ENCODE results near the gene TRPC4AP. TPM values are rescaled to one million over a fixed set of nuclear protein-coding genes. Genes with fewer than 3 reads are reported as not detected.

The TRPC4AP gene
- total and polyA plus RNA-seq, 9 donors = 30.5 to 51.8 (median 40.7) TPM

DNA sequence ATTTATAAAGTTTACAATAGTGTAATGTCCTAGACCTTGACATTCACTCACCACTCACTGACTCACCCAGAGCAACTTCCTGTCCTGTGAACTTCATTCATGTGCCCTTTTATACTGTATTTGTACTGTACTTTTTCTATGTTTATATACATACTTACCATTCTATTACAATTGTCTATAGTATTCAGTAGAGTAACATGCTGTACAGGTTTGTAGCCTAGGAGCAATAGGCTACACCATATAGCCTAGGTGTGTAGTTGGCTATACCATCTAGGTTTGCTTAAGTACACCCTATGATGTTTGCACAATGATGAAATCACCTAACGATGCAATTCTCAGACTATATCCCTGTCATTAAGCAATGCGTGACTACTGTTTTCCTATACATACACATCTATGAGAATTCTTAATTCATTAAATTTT is 37.1 kb upstream of the TRPC4AP start:
- no peak overlapping the region for H3K27ac ChIP-seq
- H3K4me3 ChIP-seq = no peak overlapping the region
- H3K27me3 ChIP-seq = no peaks in the 10 kb centered on the region
- WGBS, 3 donors = 87 to 90% (median 89%) methylated on average over 2 of the region's 2 CpGs
- no peak for DNase-seq
- no peaks in the 10 kb centered on the region for H3K36me3 ChIP-seq
- H3K9me3 ChIP-seq = no peaks in the 10 kb centered on the region
- intact Hi-C loops (cut with DNase I) = loop anchor here in 1 of 4 donors (5.0 kb wide), 1 partner anchor 262 kb away; no protein-coding TSS in a partner anchor
- peaks cover 4% of the 10 kb centered on the region for H3K4me1 ChIP-seq (ENCODE audit: insufficient read depth)
- TF ChIP-seq POLR2A (IDR thresholded peaks at IDR 0.05) (no peak), EP300 (IDR thresholded peaks at IDR 0.05) (no peak)
- TF ChIP-seq, protein P1, sequence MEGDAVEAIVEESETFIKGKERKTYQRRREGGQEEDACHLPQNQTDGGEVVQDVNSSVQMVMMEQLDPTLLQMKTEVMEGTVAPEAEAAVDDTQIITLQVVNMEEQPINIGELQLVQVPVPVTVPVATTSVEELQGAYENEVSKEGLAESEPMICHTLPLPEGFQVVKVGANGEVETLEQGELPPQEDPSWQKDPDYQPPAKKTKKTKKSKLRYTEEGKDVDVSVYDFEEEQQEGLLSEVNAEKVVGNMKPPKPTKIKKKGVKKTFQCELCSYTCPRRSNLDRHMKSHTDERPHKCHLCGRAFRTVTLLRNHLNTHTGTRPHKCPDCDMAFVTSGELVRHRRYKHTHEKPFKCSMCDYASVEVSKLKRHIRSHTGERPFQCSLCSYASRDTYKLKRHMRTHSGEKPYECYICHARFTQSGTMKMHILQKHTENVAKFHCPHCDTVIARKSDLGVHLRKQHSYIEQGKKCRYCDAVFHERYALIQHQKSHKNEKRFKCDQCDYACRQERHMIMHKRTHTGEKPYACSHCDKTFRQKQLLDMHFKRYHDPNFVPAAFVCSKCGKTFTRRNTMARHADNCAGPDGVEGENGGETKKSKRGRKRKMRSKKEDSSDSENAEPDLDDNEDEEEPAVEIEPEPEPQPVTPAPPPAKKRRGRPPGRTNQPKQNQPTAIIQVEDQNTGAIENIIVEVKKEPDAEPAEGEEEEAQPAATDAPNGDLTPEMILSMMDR (IDR thresholded peaks at IDR 0.05) = no peak

DNA sequence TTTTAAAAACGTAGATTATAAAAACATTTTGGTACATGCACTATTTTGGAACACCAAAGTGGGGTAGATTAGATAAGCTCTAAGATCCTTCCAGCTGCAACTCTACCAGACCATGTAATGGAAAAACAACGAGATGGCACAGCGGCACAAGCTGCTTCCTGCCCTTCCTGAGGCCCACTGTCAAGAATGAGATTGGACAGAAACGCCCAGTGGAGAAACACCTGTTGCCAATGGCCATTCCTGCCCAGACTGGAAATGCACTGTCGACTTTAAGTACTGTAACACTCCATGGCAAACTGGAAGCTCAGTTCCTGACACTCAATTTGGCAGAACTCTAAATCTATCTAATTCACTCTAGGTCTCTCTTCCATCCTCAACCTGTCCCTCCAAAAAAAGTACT is 33.1 kb upstream of the TRPC4AP start:
- no peaks in the 10 kb centered on the region for H3K4me1 ChIP-seq (ENCODE audit: insufficient read depth)
- H3K27me3 ChIP-seq = no peaks in the 10 kb centered on the region
- intact Hi-C loops (cut with DNase I) = no loop called here
- no peak for DNase-seq
- no peak for TF ChIP-seq EP300 (IDR thresholded peaks at IDR 0.05)
- no peak for TF ChIP-seq POLR2A (IDR thresholded peaks at IDR 0.05)
- TF ChIP-seq, protein P1 (IDR thresholded peaks at IDR 0.05) = no peak
- H3K27ac ChIP-seq = no peak overlapping the region
- no peak overlapping the region for H3K4me3 ChIP-seq
- no peaks in the 10 kb centered on the region for H3K36me3 ChIP-seq
- WGBS, 3 donors = 78 to 87% (median 84%) methylated on average over 5 of the region's 5 CpGs
- no peaks in the 10 kb centered on the region for H3K9me3 ChIP-seq

DNA sequence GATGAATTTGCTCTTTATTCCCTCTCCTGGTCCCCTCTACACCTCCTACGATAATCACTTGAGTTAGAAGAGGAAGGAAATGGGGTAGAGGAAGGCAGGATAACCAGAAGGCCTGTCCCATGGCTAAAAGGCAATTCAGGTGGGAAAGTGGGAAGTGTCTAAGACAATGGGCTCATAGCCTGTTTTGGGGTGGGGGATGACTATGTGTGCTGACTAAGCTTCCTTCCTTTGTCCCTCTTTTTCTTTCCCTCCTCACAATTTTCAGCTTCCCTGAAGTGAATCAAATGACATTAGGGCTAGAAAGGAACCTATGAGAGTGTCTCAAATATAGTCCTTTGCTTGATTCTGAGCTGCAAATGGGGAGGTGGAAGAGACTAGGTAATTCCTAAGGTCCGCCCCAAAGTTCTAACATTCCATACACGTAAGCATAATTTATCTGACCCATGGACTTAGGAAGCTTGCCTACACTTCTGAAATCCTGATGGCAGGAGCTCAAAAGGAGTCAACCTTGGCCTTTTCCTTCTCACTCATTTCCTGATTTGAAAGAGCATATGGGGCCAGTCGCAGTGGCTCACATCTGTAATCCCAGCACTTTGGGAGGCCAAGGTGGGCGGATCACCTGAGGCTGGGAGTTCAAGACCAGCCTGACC is 30.3 kb upstream of the TRPC4AP start:
- TF ChIP-seq, protein P1 (IDR thresholded peaks at IDR 0.05) = no peak
- H3K27ac ChIP-seq = no peak overlapping the region
- H3K9me3 ChIP-seq = no peaks in the 10 kb centered on the region
- no peaks in the 10 kb centered on the region for H3K36me3 ChIP-seq
- WGBS, 3 donors = 88 to 95% (median 90%) methylated on average over 5 of the region's 5 CpGs
- peaks cover under 1% of the 10 kb centered on the region for H3K4me1 ChIP-seq (ENCODE audit: insufficient read depth)
- no peaks in the 10 kb centered on the region for H3K27me3 ChIP-seq
- intact Hi-C loops (cut with DNase I) = no loop called here
- DNase-seq = no peak
- no peak overlapping the region for H3K4me3 ChIP-seq

GRCh38 chr20:35121186-35121585 is 28.6 kb upstream of the TRPC4AP start:
- Histone ChIP-seq H3K4me3 (no peak overlapping the region), H3K36me3 (no peaks in the 10 kb centered on the region), H3K4me1 (ENCODE audit: insufficient read depth) (peaks cover 2% of the 10 kb centered on the region), H3K27ac (no peak overlapping the region), H3K27me3 (no peaks in the 10 kb centered on the region), H3K9me3 (no peaks in the 10 kb centered on the region)
- WGBS, 3 donors = 82 to 89% (median 87%) methylated on average over 7 of the region's 7 CpGs
- DNase-seq = no peak
- TF ChIP-seq EP300 (IDR thresholded peaks at IDR 0.05) = no peak
- no peak for TF ChIP-seq POLR2A (IDR thresholded peaks at IDR 0.05)
- TF ChIP-seq, protein P1 (IDR thresholded peaks at IDR 0.05) = no peak
- intact Hi-C loops (cut with DNase I) = no loop called here
